ENCODE results near the gene LPCAT1. TPM values are rescaled to one million over a fixed set of nuclear protein-coding genes. Genes with fewer than 3 reads are reported as not detected.

LPCAT1 gene
- total and polyA plus RNA-seq, 10 of the 15 experiments (the other 5 are each of a cell fraction or from before 2014, with no cell fraction given): 2.3 to 109 (median 72.7) TPM

DNA sequence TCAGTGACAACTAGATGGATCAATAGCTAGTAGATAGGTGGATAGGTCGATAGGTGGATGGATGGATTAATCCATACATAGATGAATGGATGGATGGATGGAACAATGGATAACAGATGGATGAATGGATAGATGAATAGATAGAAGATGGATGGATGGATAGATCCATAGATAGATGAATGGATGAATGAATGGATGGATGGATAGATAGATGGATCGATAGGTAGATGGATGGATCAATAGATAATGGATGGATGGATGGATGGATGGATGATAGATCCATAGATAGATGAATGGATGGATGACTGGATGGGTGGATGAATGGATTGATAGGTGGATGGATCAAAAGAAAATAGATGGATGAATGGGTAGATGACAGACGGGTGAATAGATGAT lies 83.7 kb downstream of the LPCAT1 start (continued):
- TF ChIP-seq SMAD5 (IDR thresholded peaks at IDR 0.05; ENCODE audit: low read depth) (no peak), HDAC2 (IDR thresholded peaks at IDR 0.05) (no peak)

DNA sequence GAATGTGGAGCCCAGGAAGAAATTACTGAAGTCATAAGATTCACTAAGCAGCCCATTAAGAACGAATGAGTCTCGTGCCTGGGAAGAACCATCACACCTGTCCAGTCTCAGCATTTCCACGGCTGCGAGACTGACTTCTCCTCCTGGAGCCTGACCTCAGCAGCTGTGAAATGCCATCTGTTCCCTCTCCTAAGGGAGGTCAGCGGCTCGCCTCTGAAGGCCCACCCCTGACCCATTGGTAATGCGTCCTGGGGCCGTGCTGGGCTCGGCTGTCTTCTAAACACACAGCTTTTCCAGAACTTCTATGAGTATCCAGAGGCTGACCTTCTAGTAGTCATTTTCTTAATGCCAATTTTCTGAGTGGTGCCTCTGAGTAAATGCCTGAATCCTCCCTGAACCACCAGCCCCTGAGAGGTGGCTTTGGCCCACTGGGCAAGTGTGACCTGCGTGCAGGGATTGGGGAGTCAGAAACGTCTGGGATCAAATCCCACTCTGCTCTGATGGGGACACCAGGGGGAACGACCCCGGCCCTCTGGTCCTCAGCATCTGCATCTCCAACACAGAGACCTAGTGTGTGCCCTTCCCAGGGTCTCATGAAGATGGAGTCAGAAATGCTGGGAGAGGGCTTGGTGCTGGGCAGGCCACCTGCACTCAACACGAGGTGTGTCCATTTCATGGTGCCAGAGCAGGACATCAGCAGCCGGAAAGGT lies 84.2 kb downstream of the LPCAT1 start:
- ChIA-PET POLR2A (no interaction called here), RAD21 (ENCODE audit: unreplicated experiment) (no interaction called here), SMC1A (ENCODE audit: uncharacterized antibody, unreplicated experiment) (no interaction called here), CTCF (no interaction called here)
- no peaks in the 10 kb centered on the region for H3K4me1 ChIP-seq (ENCODE audit: control insufficient read depth, insufficient read depth, low read length)
- no peak overlapping the region for H3K27ac ChIP-seq (ENCODE audit: control insufficient read depth, insufficient read depth)
- in situ Hi-C loops (cut with MboI) (no loop called here), intact Hi-C loops (cut with micrococcal nuclease; ENCODE audit: unreplicated experiment) (no loop called here)
- H3K36me3 ChIP-seq (ENCODE audit: control insufficient read depth in 2 of 2, insufficient read depth in 2 of 2, low read length in 1 of 2): no peaks in the 10 kb centered on the region
- no peak for TF ChIP-seq ZNF622 (IDR thresholded peaks at IDR 0.05)
- TF ChIP-seq, protein P1, sequence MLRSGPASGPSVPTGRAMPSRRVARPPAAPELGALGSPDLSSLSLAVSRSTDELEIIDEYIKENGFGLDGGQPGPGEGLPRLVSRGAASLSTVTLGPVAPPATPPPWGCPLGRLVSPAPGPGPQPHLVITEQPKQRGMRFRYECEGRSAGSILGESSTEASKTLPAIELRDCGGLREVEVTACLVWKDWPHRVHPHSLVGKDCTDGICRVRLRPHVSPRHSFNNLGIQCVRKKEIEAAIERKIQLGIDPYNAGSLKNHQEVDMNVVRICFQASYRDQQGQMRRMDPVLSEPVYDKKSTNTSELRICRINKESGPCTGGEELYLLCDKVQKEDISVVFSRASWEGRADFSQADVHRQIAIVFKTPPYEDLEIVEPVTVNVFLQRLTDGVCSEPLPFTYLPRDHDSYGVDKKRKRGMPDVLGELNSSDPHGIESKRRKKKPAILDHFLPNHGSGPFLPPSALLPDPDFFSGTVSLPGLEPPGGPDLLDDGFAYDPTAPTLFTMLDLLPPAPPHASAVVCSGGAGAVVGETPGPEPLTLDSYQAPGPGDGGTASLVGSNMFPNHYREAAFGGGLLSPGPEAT (IDR thresholded peaks at IDR 0.05; ENCODE audit: low read depth): no peak
- TF ChIP-seq, protein P2, sequence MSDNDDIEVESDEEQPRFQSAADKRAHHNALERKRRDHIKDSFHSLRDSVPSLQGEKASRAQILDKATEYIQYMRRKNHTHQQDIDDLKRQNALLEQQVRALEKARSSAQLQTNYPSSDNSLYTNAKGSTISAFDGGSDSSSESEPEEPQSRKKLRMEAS (IDR thresholded peaks at IDR 0.05; ENCODE audit: low read depth, low read length): no peak
- TF ChIP-seq NFYA (IDR thresholded peaks at IDR 0.05; ENCODE audit: borderline replicate concordance, low read depth, low read length): no peak
- no peak for TF ChIP-seq SUPT20H (IDR thresholded peaks at IDR 0.05; ENCODE audit: borderline replicate concordance, control insufficient read depth, low read depth, low read length)
- TF ChIP-seq, protein P3, sequence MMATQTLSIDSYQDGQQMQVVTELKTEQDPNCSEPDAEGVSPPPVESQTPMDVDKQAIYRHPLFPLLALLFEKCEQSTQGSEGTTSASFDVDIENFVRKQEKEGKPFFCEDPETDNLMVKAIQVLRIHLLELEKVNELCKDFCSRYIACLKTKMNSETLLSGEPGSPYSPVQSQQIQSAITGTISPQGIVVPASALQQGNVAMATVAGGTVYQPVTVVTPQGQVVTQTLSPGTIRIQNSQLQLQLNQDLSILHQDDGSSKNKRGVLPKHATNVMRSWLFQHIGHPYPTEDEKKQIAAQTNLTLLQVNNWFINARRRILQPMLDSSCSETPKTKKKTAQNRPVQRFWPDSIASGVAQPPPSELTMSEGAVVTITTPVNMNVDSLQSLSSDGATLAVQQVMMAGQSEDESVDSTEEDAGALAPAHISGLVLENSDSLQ (IDR thresholded peaks at IDR 0.05): no peak
- no peak for TF ChIP-seq PML (IDR thresholded peaks at IDR 0.05; ENCODE audit: low read length)
- no peak for TF ChIP-seq NBN (IDR thresholded peaks at IDR 0.05)
- TF ChIP-seq, protein P4, sequence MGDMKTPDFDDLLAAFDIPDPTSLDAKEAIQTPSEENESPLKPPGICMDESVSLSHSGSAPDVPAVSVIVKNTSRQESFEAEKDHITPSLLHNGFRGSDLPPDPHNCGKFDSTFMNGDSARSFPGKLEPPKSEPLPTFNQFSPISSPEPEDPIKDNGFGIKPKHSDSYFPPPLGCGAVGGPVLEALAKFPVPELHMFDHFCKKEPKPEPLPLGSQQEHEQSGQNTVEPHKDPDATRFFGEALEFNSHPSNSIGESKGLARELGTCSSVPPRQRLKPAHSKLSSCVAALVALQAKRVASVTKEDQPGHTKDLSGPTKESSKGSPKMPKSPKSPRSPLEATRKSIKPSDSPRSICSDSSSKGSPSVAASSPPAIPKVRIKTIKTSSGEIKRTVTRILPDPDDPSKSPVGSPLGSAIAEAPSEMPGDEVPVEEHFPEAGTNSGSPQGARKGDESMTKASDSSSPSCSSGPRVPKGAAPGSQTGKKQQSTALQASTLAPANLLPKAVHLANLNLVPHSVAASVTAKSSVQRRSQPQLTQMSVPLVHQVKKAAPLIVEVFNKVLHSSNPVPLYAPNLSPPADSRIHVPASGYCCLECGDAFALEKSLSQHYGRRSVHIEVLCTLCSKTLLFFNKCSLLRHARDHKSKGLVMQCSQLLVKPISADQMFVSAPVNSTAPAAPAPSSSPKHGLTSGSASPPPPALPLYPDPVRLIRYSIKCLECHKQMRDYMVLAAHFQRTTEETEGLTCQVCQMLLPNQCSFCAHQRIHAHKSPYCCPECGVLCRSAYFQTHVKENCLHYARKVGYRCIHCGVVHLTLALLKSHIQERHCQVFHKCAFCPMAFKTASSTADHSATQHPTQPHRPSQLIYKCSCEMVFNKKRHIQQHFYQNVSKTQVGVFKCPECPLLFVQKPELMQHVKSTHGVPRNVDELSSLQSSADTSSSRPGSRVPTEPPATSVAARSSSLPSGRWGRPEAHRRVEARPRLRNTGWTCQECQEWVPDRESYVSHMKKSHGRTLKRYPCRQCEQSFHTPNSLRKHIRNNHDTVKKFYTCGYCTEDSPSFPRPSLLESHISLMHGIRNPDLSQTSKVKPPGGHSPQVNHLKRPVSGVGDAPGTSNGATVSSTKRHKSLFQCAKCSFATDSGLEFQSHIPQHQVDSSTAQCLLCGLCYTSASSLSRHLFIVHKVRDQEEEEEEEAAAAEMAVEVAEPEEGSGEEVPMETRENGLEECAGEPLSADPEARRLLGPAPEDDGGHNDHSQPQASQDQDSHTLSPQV (IDR thresholded peaks at IDR 0.05): no peak
- DNase-seq (ENCODE audit: low read depth, low spot score) (no peak), FAIRE-seq (no peak), ATAC-seq (no peak)
- no peak overlapping the region for H3K9ac ChIP-seq (ENCODE audit: control insufficient read depth, insufficient read depth, low read length)
- peaks cover 2 to 8% of the 10 kb centered on the region in 2 experiments; a peak in 2 of 4 replicates for H3K27me3 ChIP-seq (replicated peaks in 1 of 2; ENCODE audit: control insufficient read depth in 2 of 2, insufficient read depth in 2 of 2, low read length in 1 of 2)
- H4K20me1 ChIP-seq (ENCODE audit: control insufficient read depth, insufficient read depth): no peaks in the 10 kb centered on the region
- BruUV-seq (replicated peaks): no TSS peak
- no peak overlapping the region for H3K4me2 ChIP-seq (ENCODE audit: control insufficient read depth, insufficient read depth)
- 23% methylated on average over 14 of the region's 15 CpGs for WGBS (ENCODE audit: insufficient coverage, insufficient replicate concordance, low lambda C conversion rate, missing lambda C conversion rate)
- no peak overlapping the region for H2AFZ ChIP-seq (ENCODE audit: control insufficient read depth, low read depth, low read length)
- H3K79me2 ChIP-seq (ENCODE audit: control insufficient read depth, insufficient read depth, low read length): no peaks in the 10 kb centered on the region
- no peak overlapping the region for H3K4me3 ChIP-seq
- no peaks in the 10 kb centered on the region; the same call in 2 of the 3 replicates for H3K9me3 ChIP-seq (replicated peaks; ENCODE audit: control insufficient read depth, insufficient read depth, low read length)
